Colonic mucosa (tissue), 4 donors: Measurements from ENCODE around the gene DNAH7. TPM values are rescaled to one million over a fixed set of nuclear protein-coding genes. Genes with fewer than 3 reads are reported as not detected.

Source experiments
- DNase-seq: peaks from one replicate; pipeline ENCODE4 v3.0.0-alpha.2; 2020
- H3K27ac ChIP-seq: fragments of 200-600 bp; one replicate; pipeline ENCODE4 v1.8.0; 2021
- H3K27me3 ChIP-seq: fragments of 200-600 bp; one replicate; pipeline ENCODE4 v1.8.0; 2021
- H3K36me3 ChIP-seq: fragments of 200-600 bp; one replicate; pipeline ENCODE4 v1.8.0; 2021
- H3K4me1 ChIP-seq: fragments of 200-600 bp; one replicate; pipeline ENCODE4 v1.8.0; 2021; ENCODE audit warnings: mild to moderate bottlenecking
- H3K4me3 ChIP-seq: fragments of 200-600 bp; one replicate; pipeline ENCODE4 v1.8.0; 2021
- H3K9ac ChIP-seq, 2 donors: one replicate each; pipeline ENCODE4 v1.7.0; 2013; ENCODE audit warnings: control low read depth in 2 of 2, low read depth in 2 of 2, low read length in 2 of 2
- H3K9me3 ChIP-seq: fragments of 200-600 bp; one replicate; pipeline ENCODE4 v1.8.0; 2021
- intact Hi-C: fragments of 100-400 bp; cut with DNase I; formaldehyde crosslinking; loops from one replicate; pipeline ENCODE4 v1.14.1; 2022
- total RNA-seq, 2 donors: library from RNA; stranded (reverse); fragmentation: NEBNext Ultra II Directional in 1 of 2; extraction: Animal tissue kit (Norgen Biotek cat#: 25700) in 1 of 2; gene quantifications; one replicate each; pipeline ENCODE4 v1.2.1, GENCODE V29; 2021
- TF ChIP-seq, protein P1 (sequence below): fragments of 200-600 bp; IDR thresholded peaks from one replicate; pipeline ENCODE4 v1.8.0; 2022; ENCODE audit warnings: antibody characterized with exemption, mild to moderate bottlenecking
- donor health status: healthy.
- donor health status: DM: no; HTN: no; CAD: no.
- donor health status: DM: no; HTN: no; CAD: no.

DNAH7 gene
- 1 to 10 TPM in 1 of 2 donors, under 1 TPM in 1; 0.91 to 2.0 TPM for total RNA-seq

- peak; percentile 91 for DNase-seq
- no peaks in the 10 kb centered on the region for H3K27me3 ChIP-seq
- H3K27ac ChIP-seq, result peak within 1 kb of the TSS; percentile 68
- H3K4me1 ChIP-seq, result peaks cover 3% of the 10 kb centered on the region
- H3K36me3 ChIP-seq, result no peaks in the 10 kb centered on the region
- peak within 1 kb of the TSS; percentile 80 for H3K4me3 ChIP-seq
- intact Hi-C loops, result loop anchor here (5.0 kb wide), 1 partner anchor 411 kb away; the partner anchor contains the start of gene SLC39A10
- TF ChIP-seq, protein P1, sequence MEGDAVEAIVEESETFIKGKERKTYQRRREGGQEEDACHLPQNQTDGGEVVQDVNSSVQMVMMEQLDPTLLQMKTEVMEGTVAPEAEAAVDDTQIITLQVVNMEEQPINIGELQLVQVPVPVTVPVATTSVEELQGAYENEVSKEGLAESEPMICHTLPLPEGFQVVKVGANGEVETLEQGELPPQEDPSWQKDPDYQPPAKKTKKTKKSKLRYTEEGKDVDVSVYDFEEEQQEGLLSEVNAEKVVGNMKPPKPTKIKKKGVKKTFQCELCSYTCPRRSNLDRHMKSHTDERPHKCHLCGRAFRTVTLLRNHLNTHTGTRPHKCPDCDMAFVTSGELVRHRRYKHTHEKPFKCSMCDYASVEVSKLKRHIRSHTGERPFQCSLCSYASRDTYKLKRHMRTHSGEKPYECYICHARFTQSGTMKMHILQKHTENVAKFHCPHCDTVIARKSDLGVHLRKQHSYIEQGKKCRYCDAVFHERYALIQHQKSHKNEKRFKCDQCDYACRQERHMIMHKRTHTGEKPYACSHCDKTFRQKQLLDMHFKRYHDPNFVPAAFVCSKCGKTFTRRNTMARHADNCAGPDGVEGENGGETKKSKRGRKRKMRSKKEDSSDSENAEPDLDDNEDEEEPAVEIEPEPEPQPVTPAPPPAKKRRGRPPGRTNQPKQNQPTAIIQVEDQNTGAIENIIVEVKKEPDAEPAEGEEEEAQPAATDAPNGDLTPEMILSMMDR, result peak; percentile 52
- peak within 1 kb of the TSS; percentile 84 to 86 for H3K9ac ChIP-seq
- H3K9me3 ChIP-seq, result no peaks in the 10 kb centered on the region
Observed at GRCh38 chr2:196068271-196069209, at the start of gene DNAH7. DNAH7 (minus strand) TSS chr2:196068837; CDS start chr2:196068711, 126 bp downstream.

DNA sequence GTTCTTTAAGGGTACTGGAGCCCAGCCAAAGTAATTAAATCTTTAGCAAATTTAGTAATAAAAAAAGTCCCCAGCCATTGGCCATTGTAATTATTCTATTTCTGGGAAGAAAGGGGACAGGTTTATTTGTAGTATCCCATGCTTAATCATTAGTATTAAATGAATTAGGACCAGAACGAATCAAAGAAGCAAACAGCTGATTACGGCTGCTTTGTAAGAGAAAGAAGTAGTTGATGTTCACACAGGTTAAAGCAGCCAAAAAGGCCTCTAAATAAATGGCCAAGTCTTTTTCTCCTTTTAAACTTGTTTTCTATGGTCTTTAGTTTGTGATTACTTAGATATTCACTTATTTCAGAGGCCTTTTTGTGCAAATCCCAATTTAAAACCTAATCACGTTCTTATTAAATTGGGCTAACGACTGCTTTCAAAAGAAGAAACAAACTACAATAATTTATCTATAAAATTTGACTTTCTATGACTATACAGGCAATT, 48.6 kb upstream of the DNAH7 start:
- Histone ChIP-seq H3K4me3 (no peak overlapping the region), H3K27ac (no peak overlapping the region), H3K9ac (no peak overlapping the region), H3K27me3 (no peaks in the 10 kb centered on the region), H3K4me1 (no peaks in the 10 kb centered on the region), H3K36me3 (no peaks in the 10 kb centered on the region), H3K9me3 (no peaks in the 10 kb centered on the region)
- intact Hi-C loops, result no loop called here
- no peak for DNase-seq
- TF ChIP-seq, protein P1, result no peak

DNA sequence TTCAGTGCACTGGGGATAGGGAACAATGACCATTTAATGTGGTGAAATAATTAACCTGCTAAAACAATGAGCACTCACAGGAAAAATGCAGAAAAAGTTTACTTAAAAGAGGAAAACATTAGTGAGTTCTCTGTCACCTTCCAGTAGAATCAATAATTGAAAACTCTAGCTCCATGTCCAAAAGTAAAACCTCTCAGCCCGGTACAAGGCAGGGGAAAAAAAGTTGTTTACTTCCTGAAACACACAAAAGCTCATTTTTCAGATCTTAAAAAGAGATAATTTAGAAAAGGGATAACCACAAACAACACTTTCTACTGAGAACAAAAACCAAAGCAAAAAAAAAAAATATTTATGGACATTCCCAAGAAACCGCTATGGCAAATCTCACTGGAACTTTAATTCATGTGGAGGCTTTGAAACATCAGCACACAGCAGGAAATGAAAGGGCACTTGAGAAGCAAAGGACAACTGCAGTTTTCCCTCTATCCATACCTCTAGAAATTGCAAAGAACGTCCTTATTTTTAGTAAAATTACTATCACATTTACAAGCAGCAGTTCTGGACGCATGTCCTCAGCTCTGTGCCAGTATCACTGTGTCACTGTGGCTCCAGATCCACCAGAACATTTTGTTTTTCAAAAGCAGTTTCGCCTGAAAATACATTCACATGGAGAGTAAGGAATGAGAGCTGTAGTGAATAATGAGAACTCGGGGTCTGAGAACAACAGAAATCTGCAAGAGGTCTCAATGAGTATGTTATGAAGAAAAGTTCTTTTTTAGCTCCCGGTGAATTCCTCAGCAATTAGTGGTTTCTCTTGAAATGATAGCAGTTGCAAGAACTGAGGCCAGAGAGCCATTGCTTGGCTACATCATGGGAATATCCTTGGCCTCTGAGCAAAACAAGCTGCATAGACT, 44.7 kb upstream of the DNAH7 start:
- intact Hi-C loops, result no loop called here
- Histone ChIP-seq H3K9me3 (no peaks in the 10 kb centered on the region), H3K9ac (no peak overlapping the region), H3K27me3 (no peaks in the 10 kb centered on the region), H3K4me1 (no peaks in the 10 kb centered on the region), H3K36me3 (no peaks in the 10 kb centered on the region), H3K4me3 (no peak overlapping the region), H3K27ac (no peak overlapping the region)
- DNase-seq, result no peak
- TF ChIP-seq, protein P1, result no peak

- no peak for DNase-seq
- H3K27ac ChIP-seq, result no peak overlapping the region
- no peak overlapping the region for H3K4me3 ChIP-seq
- H3K4me1 ChIP-seq, result no peaks in the 10 kb centered on the region
- TF ChIP-seq, protein P1, result no peak
- H3K9me3 ChIP-seq, result no peaks in the 10 kb centered on the region
- no peaks in the 10 kb centered on the region for H3K36me3 ChIP-seq
- H3K9ac ChIP-seq, result no peak overlapping the region
- intact Hi-C loops, result no loop called here
- H3K27me3 ChIP-seq, result no peaks in the 10 kb centered on the region
Observed at GRCh38 chr2:196112418-196113034, 43.9 kb upstream of the DNAH7 start.

- TF ChIP-seq, protein P1, result no peak
- Histone ChIP-seq H3K4me1 (no peaks in the 10 kb centered on the region), H3K27ac (no peak overlapping the region), H3K9ac (no peak overlapping the region), H3K27me3 (no peaks in the 10 kb centered on the region), H3K36me3 (no peaks in the 10 kb centered on the region), H3K9me3 (no peaks in the 10 kb centered on the region), H3K4me3 (no peak overlapping the region)
- DNase-seq, result no peak
- intact Hi-C loops, result no loop called here
Observed at GRCh38 chr2:196108604-196109003, 40.0 kb upstream of the DNAH7 start.
